Daoy (cell line): Measurements from ENCODE around the gene TMOD3. TPM values are rescaled to one million over a fixed set of nuclear protein-coding genes. Genes with fewer than 3 reads are reported as not detected.

Experiments used
- DNase-seq: peaks from one replicate; pipeline ENCODE4 v3.0.0-alpha.2; 2015; ENCODE audit warnings: low read depth
- total RNA-seq: library from RNA; depleted of rRNA; stranded (reverse); fragments of >200 nt; shearing (Covaris generic); gene quantifications from 2 replicates; pipeline ENCODE4 v1.2.3, GENCODE V29; 2014

TMOD3 gene
- total RNA-seq, 1 experiment from 2014 or later, result 98.5 TPM

DNA sequence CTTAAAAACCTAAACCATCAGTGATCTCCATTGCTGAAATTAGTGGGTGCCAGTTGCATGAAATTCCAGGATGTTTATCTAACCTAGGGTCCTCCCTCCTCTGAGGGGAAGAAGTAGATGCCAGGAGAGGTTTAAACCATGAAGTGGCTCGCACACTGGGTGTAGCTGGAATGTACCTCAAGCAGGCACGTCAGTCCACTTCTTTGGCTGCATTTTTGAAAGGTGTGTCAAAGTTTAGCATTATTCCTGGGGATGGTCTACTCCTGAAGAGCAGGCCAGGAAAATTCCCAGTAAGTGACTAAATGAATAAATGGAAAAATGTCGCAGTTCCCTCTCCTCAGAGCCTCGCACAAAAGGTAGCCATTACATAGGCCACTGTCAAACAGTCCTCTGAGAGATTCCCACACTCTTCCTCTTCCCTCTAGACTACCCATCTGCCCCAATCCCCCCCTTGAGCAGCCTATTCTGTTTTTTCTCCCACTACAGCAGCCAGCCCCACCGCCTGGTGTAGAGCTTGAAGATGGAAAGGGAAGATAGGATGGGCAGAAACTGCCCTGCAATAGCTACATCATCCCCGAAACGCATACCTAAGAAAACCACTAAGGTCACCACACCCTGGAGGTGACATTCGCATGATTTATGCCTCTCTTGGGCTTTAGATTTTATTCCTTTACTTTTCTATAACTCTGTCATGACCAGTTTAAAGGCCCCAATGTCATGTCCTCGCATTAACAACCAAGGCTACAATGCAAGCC lies 655 bp upstream of the TMOD3 start:
- DNase-seq, result peak; percentile 74

DNA sequence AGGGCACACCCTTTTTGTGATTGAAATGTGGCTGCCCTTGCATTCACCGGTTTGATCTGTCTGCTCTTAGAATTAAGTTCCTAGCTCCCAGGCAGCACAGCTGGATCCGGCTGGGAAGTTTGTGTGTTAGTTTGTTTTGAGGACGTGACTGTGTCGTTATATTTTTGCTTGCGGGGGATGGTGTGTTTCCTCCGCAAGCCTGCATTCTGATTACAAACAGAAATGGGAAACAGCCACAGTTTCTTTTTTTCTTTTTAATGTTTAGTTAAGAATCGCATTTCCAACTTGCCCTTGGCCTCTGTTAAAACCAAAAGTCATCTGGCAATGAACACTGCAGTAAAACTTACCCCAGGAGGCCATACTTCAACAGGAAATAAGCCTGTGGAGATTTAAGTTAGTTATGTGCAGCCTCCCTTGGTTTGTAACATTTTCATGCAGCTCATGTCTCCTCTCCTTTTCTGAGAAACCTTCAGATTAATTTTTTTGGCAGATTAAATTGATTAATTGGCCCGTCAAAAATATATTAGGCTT lies 888 bp downstream of the TMOD3 start:
- DNase-seq, result no peak

DNA sequence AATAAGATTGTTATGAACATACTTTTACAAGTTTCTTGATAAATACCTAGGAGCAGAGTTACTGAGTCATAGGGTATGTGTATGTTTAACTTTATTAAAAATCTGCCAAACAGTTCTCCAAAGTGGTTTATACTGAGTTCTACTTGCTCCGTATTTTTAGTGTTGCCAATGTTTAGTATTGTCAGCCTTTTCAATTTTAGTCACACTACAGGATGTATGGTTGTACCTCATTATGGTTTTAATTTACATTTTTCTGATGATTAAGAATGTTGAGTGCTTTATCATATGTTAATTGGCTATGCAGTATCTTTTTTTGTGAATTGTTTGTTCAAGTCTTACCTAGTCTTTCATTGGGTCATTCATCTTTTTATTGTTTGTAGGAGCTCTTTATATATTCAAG lies 4.3 kb downstream of the TMOD3 start:
- no peak for DNase-seq

DNA sequence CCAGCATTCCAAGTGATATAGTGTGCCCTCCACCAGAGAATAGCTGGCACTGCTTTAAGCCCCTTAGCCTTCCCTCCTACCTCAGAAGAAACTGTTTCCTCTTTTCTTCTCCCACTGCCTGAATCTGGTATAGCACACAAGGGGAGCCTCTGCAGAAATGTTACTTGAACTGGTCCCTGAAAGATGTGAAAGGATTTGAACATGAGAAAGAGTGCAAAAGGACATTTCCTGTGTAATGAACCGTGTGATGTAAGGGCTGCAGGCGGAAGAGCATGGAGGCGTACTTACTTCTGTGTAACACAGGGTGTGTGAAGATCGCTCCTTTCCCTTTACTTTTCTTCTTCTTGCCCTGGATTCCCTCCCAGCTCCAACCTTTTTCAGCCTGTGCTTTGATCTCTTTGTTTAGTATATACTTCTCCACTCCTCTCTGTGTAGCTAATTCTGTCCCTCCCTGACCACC lies 8.4 kb downstream of the TMOD3 start:
- peak; percentile 66 for DNase-seq

DNA sequence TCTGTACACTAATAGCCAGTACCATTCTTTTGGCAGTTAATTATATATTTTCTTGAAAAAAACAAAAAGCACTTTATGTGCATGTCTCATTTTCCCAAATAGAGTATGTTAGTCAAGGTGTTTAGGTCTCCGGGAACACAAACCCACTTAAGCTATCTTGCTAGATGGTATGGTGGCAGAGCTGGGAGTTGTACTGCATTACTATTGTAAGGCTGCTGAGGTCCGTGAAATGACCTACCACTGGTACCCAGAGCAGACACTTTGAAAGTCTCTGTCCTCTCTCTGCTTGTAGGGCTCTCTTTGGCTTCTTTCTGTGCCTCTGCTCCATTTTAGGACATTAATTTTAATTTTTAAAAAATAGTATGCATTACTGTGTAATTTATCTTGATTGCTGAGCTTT lies 8.8 kb downstream of the TMOD3 start:
- no peak for DNase-seq

DNA sequence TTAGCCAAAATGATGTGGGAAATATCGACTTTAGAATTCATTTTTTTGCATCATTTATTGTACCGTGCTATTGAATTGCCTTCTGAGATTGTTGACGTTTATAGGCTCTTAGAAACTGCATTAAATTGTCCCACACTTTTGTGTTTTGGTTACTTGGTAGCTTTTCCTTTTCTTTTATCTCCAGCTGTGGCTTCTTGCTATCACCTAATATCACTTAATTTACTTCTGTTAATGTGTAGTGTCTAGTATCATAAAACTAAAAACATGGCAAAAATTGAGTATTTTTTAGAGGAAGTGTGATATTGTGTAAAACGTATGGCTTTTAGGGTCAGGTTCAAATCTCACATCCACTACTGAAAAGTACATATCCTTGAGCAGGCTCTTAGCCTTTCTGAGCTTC lies 11.2 kb downstream of the TMOD3 start:
- DNase-seq, result no peak

DNA sequence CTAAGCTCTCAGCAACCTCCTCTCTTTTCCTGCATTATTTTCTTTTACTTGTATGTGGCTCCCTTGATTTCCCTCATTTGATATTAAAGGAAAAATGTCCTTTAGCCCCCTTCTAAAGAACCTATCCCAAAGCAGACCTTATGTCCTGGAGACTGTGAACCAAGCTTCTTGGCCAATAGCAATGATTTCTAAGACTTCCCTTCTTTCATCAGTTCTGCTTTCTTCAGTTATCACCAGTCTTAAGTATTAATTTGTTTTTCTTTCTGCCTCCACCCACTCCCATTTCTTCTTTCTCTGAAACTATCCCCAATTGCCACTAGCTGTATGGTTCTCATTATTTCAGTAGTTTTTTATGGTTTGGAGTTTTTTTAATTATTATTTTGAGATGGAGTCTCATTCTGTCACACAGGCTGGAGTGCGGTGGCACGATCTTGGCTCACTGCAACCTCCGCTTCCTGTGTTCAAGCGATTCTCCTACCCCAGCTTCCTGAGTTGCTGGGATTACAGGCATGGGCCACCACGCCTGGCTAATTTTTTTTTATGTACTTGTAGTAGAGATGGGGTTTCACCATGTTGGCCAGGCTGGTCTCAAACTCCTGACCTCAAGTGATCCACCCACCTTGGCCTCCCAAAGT lies 12.1 kb downstream of the TMOD3 start:
- no peak for DNase-seq

DNA sequence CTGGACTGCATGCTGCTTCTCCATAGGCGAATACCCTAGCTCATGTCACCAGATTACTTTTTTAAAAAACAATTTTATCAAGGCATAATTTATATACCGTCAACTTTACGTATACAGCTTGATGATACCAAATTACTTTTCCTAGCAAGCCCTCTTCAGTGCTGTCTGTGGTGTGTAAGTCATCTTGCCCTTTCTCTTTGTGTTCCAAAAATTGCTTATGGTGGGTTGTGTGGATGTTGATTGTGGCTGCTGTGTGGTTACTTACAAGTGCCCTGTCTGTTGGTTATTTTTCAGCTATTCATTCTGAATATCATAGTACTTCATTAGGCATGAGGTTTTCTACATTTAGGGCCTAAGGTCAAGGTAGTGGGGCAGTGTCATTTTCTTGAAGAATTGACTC lies 12.8 kb downstream of the TMOD3 start:
- DNase-seq, result no peak

DNA sequence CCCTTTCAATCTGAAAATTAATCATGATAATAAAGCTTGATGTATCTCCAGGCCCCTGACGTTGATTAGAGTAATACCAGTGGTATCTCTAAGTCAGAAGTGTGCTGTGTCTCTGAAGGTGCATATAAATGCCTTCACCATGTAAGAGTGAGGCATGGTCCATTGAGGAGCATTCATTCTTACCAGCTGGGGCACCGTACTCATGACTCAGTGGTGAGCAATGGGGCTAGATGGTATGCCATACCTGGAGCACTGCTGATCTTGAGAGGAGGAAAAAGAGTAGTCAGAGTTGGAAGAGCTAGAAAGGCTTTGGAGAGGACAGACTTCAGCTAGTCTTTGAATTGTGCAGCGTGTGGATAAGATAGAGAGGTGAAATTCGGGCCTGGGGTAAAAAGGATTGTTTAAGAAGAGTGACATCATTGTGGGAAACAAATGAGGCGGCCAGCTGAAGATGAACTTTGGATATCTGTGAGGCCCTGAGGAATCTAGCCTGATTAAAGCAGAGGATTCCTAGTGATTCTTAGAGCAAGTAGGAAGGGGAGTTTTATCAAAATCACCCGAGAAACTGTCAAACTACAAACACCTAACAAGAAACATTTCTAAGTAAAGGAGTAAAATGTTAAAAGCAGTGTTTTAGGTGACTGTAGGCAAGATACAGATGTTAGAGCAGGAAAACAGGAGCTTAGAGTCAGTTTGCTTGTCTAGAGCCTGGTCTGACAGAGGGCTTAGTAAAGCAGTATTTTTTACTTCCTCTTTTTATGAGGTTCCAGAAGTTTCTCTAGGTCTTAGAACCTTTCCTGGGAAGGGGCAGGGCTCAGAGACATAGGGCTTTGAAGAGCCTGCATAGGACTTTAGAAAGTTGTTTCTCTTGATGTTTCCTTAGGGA lies 13.6 kb downstream of the TMOD3 start:
- peak; percentile 88 for DNase-seq

DNA sequence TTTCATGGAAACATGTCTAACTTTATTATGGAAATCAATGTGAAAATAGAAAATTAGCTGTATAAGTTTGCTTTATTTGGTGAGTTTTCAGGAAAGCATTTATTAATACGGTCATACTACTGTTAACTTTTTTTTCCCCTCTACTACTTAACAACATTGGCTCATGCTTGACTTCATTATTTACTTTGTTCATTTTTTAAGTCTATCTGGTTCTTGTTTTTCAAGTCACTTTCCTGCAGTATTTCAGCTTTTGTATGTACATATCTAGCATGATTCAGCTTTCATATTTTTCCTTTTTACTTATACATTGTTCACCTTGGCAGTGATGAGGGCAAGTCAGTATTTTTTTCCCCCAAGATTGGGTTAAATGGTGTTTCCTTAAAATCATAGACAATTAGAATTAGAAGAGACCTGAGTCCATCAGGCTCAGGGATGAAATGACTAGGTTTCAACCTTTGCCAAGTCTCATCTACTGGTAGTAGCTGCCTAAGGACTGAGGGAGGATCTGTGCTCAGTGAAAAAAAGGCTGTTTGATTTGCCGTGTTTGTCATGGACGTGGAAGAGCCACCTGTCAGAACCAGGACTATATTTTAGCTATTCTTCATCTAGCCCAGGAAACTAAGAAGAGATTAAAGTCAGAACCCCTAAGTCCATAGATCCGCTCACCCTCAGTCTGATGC lies 15.4 kb downstream of the TMOD3 start:
- DNase-seq, result no peak

DNA sequence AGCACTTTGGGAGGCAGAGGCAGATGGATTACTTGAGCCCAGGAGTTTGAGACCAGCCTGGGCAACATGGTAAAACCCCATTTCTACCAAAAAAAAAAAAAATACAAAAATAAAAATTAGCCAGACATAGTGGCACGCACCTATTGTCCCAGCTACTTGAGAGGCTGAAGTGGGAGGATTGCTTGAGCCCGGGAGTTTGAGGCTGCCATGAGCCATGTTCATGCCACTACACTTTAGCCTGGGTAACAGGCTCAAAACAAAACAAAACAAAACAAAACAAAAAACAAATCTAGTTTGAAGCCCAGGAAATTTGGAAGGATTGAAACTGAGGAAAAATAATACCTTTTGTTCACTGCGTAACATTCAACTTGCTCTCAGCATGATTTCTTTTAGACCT lies 16.6 kb downstream of the TMOD3 start:
- DNase-seq, result peak; percentile 63

DNA sequence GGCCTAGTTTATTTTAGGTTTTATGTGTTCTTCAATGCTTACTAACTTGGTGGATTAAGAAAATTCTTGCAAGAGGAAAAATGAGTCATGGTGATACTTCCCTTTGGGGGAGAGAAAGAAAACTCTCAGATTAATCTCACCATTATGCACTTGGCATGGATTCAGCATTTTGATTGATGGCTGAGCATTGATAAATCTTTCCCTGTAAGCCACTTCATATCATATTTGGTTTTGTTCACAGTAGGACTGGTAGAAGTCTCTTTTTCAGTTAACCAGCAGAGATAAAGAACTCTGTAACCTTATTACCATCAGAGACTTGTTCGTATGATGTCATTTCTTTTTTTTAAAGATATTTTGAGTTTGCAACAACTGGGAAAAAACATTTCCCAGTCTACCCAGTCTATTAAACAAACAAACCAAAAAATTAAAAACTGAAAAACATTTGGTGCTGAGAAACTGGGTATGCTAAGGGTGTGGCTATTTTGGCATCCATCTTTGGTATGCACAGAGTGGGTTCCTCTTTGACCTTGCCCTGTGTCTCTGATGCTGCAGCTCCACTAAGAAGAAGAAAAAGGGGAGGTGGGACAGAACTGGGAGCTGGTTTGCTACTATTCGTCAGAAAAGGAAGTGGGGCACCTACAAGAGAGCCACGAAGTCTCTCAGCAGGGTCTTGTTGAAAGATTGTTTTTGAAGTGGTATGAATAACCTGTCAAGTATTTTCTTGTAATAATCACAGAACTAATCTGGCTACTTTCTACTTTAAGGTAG lies 17.2 kb downstream of the TMOD3 start:
- DNase-seq, result peak; percentile 79

DNA sequence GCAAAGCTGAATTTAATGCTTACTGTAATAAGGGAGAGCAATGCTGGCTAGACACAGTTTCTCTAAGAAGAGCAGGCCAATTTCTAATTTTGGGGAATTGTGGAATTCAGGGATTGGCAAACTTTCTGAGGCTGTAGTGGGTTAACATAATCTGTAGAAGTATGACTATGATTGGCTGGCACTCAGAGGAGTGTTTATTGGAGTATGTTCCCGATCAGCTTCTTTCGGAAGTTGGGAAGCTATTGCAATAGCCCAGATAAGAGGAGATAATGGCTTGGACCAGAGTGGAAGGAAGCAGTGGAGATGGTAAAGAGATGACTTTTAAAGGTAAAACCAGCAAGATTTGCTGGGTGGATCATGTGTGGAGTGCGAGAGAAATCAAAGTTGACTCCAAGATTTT lies 19.4 kb downstream of the TMOD3 start:
- no peak for DNase-seq

DNA sequence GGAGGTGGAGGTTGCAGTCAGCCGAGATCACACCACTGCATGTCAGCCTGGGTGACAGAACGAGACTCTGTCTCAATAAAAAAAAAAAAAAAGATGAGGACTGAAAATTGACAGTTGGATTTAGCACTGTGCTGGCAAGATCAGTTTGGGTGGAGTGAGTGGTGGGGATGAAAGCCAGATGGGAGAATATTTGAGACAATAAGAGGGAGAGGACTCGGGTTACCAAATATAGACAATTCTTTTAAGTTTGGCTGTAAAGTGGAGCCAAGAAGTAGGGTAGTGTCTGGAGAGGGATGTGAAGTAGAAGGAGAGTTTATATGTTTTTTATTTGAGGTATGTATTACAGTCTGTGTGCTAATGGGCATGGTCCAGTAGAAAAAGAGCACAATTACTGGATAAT lies 20.4 kb downstream of the TMOD3 start:
- no peak for DNase-seq

DNA sequence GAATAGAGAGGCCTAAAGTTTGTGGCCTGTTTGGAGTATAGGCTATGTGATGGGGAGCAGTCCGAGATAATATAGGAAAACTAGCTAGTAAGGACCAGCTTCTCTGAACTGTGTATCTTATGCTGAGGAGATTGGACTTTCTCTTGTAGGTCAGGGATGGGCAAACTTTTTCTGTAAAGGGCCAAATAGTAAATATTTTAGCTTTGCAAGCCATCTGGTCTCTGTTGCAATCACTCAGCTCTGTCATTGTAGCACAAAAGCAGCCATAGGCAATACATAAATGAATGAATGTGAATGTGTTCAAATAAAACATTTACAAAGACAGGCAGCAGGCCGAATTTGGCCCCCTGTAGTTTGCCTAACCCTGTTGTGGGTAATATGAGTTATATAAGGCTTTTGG lies 24.5 kb downstream of the TMOD3 start:
- no peak for DNase-seq

DNA sequence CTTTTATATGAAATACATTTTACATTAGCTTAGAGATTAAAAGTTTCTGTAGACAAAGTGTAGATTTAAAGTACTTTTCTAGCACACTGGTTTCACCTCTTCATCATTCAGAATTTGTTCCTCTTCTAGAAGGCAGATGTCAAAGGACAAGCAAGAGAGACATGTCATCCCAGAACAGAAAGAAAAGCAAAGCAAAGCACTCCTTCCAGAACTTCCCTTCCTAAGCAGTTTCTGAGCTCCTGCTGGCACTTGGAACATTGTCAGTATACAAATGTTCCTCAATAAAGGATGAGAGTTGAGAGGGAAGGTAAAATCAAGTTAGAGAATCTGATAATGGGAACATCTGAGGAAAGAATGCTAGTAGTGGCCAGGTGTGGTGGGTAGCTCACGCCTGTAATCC lies 26.2 kb downstream of the TMOD3 start:
- no peak for DNase-seq

DNA sequence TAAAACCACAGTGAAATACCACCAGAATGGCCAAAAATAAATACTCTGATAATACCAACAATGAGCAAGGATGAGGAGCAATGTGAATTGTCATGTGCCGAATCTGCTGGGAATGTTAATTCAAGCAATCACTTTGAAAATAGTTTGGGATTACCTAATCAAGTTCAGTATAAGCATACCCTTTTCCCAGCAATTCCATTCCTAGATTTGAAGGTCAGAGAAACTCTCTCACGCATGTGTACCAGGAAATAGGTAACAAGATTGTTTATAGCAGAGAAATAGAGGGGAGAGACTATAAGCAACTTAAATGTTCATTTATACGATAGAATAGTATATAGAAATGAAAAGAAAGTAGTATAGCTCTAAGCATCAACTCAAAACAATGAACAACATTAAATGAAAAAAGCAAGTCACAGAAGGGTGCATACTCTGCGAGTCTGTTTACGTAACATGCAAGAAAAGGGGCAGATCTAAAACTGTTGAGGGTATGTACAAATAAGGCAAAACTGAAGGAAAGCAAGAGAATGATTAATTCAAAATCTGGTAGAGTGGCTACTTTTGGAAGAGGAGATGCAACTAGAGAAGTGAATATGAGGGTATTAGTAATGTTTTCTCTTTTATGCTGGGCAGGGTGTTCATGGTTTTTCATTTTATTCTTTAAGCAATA lies 27.4 kb downstream of the TMOD3 start:
- no peak for DNase-seq

DNA sequence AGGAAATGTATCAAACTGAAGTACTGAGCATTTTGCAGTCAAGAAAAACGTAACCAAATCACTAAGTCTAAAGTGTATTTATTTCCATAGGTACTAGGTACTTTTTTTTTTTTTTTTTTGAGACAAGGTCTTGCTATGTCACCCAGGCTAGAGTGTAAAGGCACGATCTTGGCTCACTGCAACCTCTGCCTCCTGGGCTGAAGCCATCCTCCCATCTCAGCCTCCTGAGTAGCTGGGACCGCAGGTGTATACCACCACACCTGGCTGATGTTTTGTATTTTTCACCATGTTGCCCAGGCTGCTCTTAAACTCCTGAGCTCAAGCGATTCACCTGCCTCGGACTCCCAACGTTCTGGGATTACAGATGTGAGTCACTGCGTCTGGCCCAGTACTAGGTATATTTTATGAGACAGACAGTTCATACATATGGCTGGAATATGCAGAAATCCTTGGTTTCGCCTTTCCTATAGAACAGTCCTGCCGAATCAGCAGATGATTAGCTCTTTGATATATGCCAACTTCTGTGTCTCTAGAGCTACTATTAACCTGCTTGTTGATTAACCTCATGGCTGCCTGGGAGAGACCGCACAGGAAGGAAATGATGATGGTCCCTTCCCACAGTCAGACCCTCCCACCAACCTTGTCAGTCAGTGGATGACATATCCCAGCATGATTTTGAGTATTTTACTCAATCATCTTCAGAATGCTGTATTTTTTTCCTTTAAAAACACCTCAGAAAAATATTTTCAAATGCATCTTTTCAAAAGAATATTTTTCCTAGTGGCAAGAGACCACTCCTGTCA lies 32.3 kb downstream of the TMOD3 start:
- peak; percentile 31 for DNase-seq

DNA sequence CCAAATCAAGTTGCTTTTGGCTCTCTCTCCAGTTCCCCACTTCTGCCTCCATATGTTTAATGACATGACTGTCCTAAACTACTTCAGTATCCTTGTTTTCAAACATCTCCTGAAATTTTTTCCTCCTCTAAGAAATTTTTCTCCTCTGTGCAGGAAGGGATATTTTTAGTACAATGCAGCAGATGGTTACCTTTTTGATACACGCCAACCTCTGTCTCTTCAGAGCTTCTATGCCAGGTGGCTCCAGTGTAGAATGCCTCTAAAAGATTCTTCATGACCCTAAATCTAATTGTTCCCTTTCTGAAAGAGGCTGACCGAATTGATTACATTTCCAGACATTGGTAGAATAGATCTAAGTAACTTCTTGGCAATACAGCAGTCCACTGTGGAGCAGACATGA lies 33.7 kb downstream of the TMOD3 start:
- DNase-seq, result no peak
